ENCODE data around the gene COPS8.

DNA sequence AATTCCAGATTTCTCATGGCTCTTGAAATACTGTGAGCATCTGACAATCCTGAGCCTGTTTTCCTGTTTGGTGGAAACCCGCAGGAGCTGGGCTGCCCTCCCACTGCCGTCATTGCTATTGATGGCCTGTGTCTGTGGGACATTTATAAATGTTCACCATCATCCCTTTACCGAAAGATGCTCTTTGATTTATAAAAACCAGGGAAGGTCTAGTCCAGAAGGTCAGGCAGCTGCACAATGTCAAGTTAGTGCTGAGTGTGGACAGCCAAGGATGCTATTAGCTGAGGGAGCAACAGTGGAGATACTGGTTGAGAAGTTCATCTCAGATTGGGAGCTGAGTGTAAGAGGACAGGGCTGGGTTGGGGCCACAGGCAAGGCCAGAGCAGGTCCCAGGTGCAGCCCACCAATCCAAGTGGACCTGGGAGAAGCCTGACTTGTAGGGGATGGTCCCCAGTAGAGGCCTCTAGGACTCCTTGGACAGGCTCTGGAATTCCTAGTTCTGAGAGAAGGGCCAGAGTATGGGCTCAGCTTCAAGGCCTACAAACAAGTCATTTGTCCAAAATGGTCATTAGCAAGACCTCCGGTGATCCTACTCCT lies 55.1 kb downstream of the COPS8 start:
- TF ChIP-seq, protein P1, sequence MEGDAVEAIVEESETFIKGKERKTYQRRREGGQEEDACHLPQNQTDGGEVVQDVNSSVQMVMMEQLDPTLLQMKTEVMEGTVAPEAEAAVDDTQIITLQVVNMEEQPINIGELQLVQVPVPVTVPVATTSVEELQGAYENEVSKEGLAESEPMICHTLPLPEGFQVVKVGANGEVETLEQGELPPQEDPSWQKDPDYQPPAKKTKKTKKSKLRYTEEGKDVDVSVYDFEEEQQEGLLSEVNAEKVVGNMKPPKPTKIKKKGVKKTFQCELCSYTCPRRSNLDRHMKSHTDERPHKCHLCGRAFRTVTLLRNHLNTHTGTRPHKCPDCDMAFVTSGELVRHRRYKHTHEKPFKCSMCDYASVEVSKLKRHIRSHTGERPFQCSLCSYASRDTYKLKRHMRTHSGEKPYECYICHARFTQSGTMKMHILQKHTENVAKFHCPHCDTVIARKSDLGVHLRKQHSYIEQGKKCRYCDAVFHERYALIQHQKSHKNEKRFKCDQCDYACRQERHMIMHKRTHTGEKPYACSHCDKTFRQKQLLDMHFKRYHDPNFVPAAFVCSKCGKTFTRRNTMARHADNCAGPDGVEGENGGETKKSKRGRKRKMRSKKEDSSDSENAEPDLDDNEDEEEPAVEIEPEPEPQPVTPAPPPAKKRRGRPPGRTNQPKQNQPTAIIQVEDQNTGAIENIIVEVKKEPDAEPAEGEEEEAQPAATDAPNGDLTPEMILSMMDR (IDR thresholded peaks at IDR 0.05): no peak
- TF ChIP-seq POLR2A (IDR thresholded peaks at IDR 0.05): no peak

Data from Peyer's patch (tissue), 4 donors.